CD4-positive, alpha-beta memory T cell (primary cell): Measurements from ENCODE around the gene KCNN1. TPM values are rescaled to one million over a fixed set of nuclear protein-coding genes. Genes with fewer than 3 reads are reported as not detected.

Experiments used
- CTCF ChIA-PET: fragments of 350-600 bp; sonication (Branson Sonifier 250); formaldehyde crosslinking; loops from one replicate; lab custom pipeline; 2021; ENCODE audit warnings: inconsistent platforms; ENCODE audit not compliant: partially characterized antibody; lab: Charles Lee
- POLR2A ChIA-PET: fragments of 350-600 bp; sonication (Branson Sonifier 250); formaldehyde crosslinking; loops from one replicate; lab custom pipeline; 2021; ENCODE audit not compliant: partially characterized antibody; lab: Charles Lee
- DNase-seq, 5 donors: peaks; one replicate each; pipeline versions ENCODE4 v3.0.0 to v3.0.0-alpha.2; 2020 to 2022; ENCODE audit warnings: mixed read lengths in 1 of 5
- H3K27ac ChIP-seq: one replicate; pipeline ENCODE4 v1.7.0; 2013; ENCODE audit warnings: low read depth, low read length
- H3K27me3 ChIP-seq: 2 replicates; pipeline ENCODE4 v1.7.0; 2013; ENCODE audit warnings: mild to moderate bottlenecking, low read length, moderate library complexity; ENCODE audit not compliant: insufficient read depth
- H3K36me3 ChIP-seq: 2 replicates; pipeline ENCODE4 v1.7.0; 2013; ENCODE audit warnings: mild to moderate bottlenecking, low read length, moderate library complexity; ENCODE audit not compliant: insufficient read depth
- H3K4me1 ChIP-seq: 2 replicates; pipeline ENCODE4 v1.7.0; 2013; ENCODE audit warnings: mild to moderate bottlenecking, low read length, moderate library complexity; ENCODE audit not compliant: insufficient read depth
- H3K4me3 ChIP-seq, 2 donors: one replicate each; pipeline ENCODE4 v1.7.0; 2013; ENCODE audit warnings: low read length in 2 of 2, mild to moderate bottlenecking in 1 of 2
- H3K9me3 ChIP-seq, 2 donors: one replicate each; pipeline ENCODE4 v1.7.0; 2013; ENCODE audit warnings: low read length in 2 of 2, control low read depth in 1 of 2; ENCODE audit not compliant: control insufficient read depth in 1 of 2
- H3K27ac Mint-ChIP-seq, 7 donors: one replicate each; pipeline ENCODE4 v1.8.0; 2020 to 2021; ENCODE audit warnings: mixed read lengths in 7 of 7, mild to moderate bottlenecking in 6 of 7, inconsistent platforms in 3 of 7, moderate library complexity in 3 of 7
- H3K27me3 Mint-ChIP-seq, 2 donors: one replicate each; pipeline ENCODE4 v1.8.0; 2020 to 2021; ENCODE audit warnings: mixed read lengths in 2 of 2
- H3K36me3 Mint-ChIP-seq, 2 donors: one replicate each; pipeline ENCODE4 v1.8.0; 2020 to 2021; ENCODE audit warnings: mixed read lengths in 2 of 2, inconsistent platforms in 1 of 2, mild to moderate bottlenecking in 1 of 2
- H3K4me1 Mint-ChIP-seq, 4 donors: one replicate each; pipeline ENCODE4 v1.8.0; 2020 to 2021; ENCODE audit warnings: mixed read lengths in 4 of 4, mild to moderate bottlenecking in 1 of 4
- H3K4me3 Mint-ChIP-seq, 8 donors: one replicate each; pipeline ENCODE4 v1.8.0; 2020 to 2021; ENCODE audit warnings: mixed read lengths in 8 of 8, mild to moderate bottlenecking in 7 of 8, moderate library complexity in 6 of 8, inconsistent platforms in 3 of 8
- H3K9me3 Mint-ChIP-seq, 8 donors: one replicate each; pipeline ENCODE4 v1.8.0; 2020 to 2021; ENCODE audit warnings: mixed read lengths in 8 of 8, mild to moderate bottlenecking in 5 of 8, inconsistent platforms in 3 of 8, moderate library complexity in 1 of 8
- intact Hi-C: fragments of 100-400 bp; cut with micrococcal nuclease; formaldehyde crosslinking; loops from one replicate; pipeline ENCODE4 v1.15.1; 2023
- polyA plus RNA-seq, 2 donors: library from polyadenylated mRNA; unstranded; fragments of 300-500 nt; fragmentation: Illumina TruSeq; gene quantifications; one replicate each; pipeline ENCODE4 v1.2.3, GENCODE V29; 2021
- total RNA-seq, 2 experiments: library from RNA; stranded (reverse); gene quantifications; one replicate each; pipeline ENCODE4 v1.2.3, GENCODE V29; 2021

The KCNN1 gene
- total and polyA plus RNA-seq, 4 experiments from 2014 or later: not detected

DNA sequence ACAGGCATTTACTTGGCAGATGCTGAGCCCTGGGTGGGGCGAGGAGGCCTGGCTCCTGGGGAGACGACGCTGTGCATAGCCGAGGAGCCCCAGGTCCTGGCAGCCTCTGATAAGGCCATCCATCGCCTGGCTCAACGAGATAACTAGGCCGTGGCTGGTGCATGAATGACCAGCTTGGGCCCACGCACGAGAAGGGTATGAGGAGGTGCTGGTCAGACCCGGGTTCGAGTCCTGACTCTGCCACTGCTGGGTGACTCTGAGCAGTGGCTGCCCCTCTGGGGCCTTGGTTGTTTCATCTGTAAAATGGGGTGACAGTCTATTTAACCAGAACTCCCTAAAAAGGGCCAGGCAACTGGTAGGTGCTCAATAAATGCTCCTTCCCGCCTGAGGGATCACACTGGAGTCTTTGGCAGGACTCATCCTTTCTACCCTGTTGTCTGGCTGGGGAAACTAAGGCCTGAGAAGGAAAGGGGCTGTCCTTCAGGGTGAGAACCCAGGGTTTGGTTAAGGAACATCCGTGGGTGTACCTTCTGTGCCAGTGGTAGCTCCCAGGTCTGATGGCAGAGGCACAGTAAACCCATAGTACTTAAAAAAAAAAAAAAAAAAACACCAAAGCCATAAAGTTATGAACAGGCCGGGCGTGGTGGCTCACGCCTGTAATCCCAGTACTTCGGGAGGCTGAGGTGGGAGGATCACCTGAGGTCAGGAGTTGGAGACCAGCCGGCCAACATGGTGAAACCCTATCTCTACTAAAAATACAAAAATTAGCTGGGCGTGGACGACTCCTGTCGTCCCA is 33.0 kb downstream of the KCNN1 start:
- H3K27ac Mint-ChIP-seq: peak overlapping the region; percentile 93 to 100 (median 100)
- POLR2A ChIA-PET: interaction anchor here (0.7 to 5.2 kb wide), 26 partner anchors 8 to 326 kb away, joined by 3 to 40 read pairs (median 7); partner anchors contain the start of genes ARRDC2, CCDC124, IL12RB1 and JUND
- intact Hi-C loops: loop anchor here (2.0 to 10.0 kb wide), 3 partner anchors 67 to 415 kb away; partner anchors contain the start of genes CCDC124, SLC5A5 and SSBP4
- no peaks in the 10 kb centered on the region for H3K27me3 ChIP-seq
- H3K4me1 ChIP-seq: peaks cover 33% of the 10 kb centered on the region
- H3K36me3 ChIP-seq: no peaks in the 10 kb centered on the region
- peak overlapping the region; percentile 82 to 96 (median 89) for H3K4me3 Mint-ChIP-seq
- CTCF ChIA-PET: interaction anchor here (0.5 to 11.6 kb wide), 6 partner anchors 17 to 237 kb away, joined by 3 to 402 read pairs (median 4); partner anchors contain the start of genes CCDC124 and RPL18A
- peaks cover 0 to 9% of the 10 kb centered on the region in 2 donors for H3K36me3 Mint-ChIP-seq
- H3K4me1 Mint-ChIP-seq: peaks cover 10 to 40% (median 24%) of the 10 kb centered on the region in 4 donors
- no peak for DNase-seq
- no peak overlapping the region for H3K4me3 ChIP-seq
- no peaks in the 10 kb centered on the region for H3K9me3 ChIP-seq
- no peaks in the 10 kb centered on the region for H3K27me3 Mint-ChIP-seq
- peak overlapping the region; percentile 88 for H3K27ac ChIP-seq
- no peaks in the 10 kb centered on the region for H3K9me3 Mint-ChIP-seq

DNA sequence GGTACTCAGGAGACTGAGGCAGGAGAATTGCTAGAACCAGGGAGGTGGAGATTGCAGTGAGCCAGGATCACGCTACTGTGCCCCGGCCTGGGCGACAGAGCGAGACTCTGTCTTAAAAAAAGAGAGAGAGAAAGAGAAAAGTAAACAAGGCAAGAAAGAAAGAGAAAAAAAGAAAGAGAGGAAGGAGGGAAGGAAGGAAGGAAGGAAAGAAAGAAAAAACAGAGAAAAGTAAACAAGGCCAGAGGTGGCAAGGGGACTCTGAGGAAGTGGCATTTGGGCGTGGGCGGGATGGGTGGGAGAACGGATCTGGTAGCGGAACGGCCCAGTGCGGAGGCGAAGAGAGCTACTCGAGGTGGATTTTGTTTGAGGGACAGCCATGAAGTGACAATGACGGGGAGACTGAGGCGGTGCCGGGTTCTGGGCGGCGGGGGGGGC is 33.6 kb downstream of the KCNN1 start:
- peaks cover 33% of the 10 kb centered on the region for H3K4me1 ChIP-seq
- DNase-seq: no peak
- Mint-ChIP-seq H3K9me3 (no peaks in the 10 kb centered on the region), H3K27ac (peak overlapping the region; percentile 93 to 100 (median 100)), H3K27me3 (no peaks in the 10 kb centered on the region), H3K4me3 (peak overlapping the region; percentile 82 to 96 (median 89)), H3K36me3 (peaks cover 0 to 9% of the 10 kb centered on the region in 2 donors), H3K4me1 (peaks cover 10 to 40% (median 24%) of the 10 kb centered on the region in 4 donors)
- CTCF ChIA-PET: interaction anchor here (1.4 to 11.6 kb wide), 3 partner anchors 60 to 141 kb away, joined by 4 to 402 read pairs (median 5); partner anchors contain the start of genes CCDC124 and RPL18A
- no peaks in the 10 kb centered on the region for H3K27me3 ChIP-seq
- no peaks in the 10 kb centered on the region for H3K9me3 ChIP-seq
- peak overlapping the region in 1 of 2 donors; percentile 86 for H3K4me3 ChIP-seq
- H3K36me3 ChIP-seq: no peaks in the 10 kb centered on the region
- POLR2A ChIA-PET: interaction anchor here (0.7 to 5.2 kb wide), 33 partner anchors 10 to 428 kb away, joined by 3 to 40 read pairs (median 6); partner anchors contain the start of genes CCDC124, IL12RB1, JAK3 and JUND
- intact Hi-C loops: loop anchor here (2.0 to 10.0 kb wide), 3 partner anchors 68 to 414 kb away; partner anchors contain the start of genes CCDC124, SLC5A5 and SSBP4
- peak overlapping the region; percentile 88 for H3K27ac ChIP-seq

DNA sequence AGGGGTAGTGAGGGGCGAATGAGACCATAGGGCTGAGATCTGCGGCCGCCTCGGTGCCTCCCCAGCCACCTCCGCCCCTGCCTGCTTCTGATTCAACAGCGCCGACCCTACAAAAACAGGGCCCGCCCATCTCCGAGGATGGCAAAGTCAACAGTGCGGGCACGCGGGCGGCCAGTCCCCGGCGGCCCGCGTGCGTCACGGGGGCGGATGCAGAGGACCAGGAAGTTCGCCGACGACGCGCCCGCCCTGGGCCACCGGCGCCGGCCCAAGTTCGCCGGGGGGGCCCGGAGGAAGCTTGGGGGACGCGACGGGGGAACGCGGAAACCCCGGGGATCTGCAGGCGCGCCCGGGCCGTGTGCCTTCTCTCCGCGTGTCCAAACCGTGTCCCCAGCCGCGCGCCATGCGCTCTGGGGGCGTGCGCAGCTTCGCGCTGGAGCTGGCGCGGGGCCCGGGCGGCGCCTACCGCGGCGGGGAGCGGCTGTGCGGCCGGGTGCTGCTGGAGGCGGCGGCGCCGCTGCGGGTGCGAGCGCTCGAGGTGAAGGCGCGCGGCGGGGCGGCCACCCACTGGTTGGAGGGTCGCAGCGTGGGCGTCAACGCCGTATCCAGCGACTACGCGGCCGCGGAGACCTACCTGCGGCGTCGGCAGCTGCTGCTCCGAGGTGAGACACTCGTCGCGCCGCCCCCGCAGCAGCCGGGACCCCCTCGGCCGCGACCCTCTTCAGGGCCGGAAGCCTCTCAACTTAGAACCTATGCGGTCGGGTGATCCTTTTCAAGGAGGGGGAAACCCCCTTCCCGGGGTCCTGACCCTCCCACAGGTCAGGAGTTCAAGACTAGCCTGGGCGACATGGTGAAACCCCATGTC is 34.2 kb downstream of the KCNN1 start:
- POLR2A ChIA-PET: interaction anchor here (0.7 to 5.2 kb wide), 36 partner anchors 9 to 875 kb away, joined by 3 to 40 read pairs (median 6); partner anchors contain the start of genes CCDC124, IL12RB1, JAK3 and JUND
- Histone ChIP-seq H3K4me3 (peak overlapping the region; percentile 76 to 86), H3K36me3 (no peaks in the 10 kb centered on the region), H3K4me1 (peaks cover 33% of the 10 kb centered on the region), H3K27ac (peak overlapping the region; percentile 88), H3K9me3 (no peaks in the 10 kb centered on the region), H3K27me3 (no peaks in the 10 kb centered on the region)
- Mint-ChIP-seq H3K4me1 (peaks cover 10 to 40% (median 24%) of the 10 kb centered on the region in 4 donors), H3K36me3 (peaks cover 0 to 9% of the 10 kb centered on the region in 2 donors), H3K27me3 (no peaks in the 10 kb centered on the region), H3K9me3 (no peaks in the 10 kb centered on the region), H3K27ac (peak overlapping the region; percentile 93 to 100 (median 100)), H3K4me3 (peak overlapping the region; percentile 88 to 96 (median 92))
- intact Hi-C loops: loop anchor here (1.0 to 10.0 kb wide), 5 partner anchors 54 to 414 kb away; partner anchors contain the start of genes CCDC124, RPL18A, SLC5A5 and SSBP4
- DNase-seq: peak; percentile 96 to 98 (median 97)
- CTCF ChIA-PET: interaction anchor here (0.6 to 11.6 kb wide), 6 partner anchors 44 to 1606 kb away, joined by 3 to 402 read pairs (median 4); partner anchors contain the start of genes CCDC124 and RPL18A

- Histone ChIP-seq H3K27me3 (no peaks in the 10 kb centered on the region), H3K4me3 (peak overlapping the region; percentile 76 to 86), H3K36me3 (no peaks in the 10 kb centered on the region), H3K4me1 (peaks cover 35% of the 10 kb centered on the region), H3K9me3 (no peaks in the 10 kb centered on the region), H3K27ac (peak overlapping the region; percentile 88)
- POLR2A ChIA-PET: interaction anchor here (0.7 to 5.2 kb wide), 26 partner anchors 8 to 876 kb away, joined by 3 to 40 read pairs (median 8); partner anchors contain the start of genes CCDC124, JAK3, JUND and MPV17L2
- CTCF ChIA-PET: interaction anchor here (1.3 to 11.6 kb wide), 4 partner anchors 8 to 61 kb away, joined by 3 to 402 read pairs (median 14); partner anchors contain the start of gene CCDC124
- peaks cover 2 to 12% of the 10 kb centered on the region in 2 donors for H3K36me3 Mint-ChIP-seq
- peaks cover 11 to 44% (median 24%) of the 10 kb centered on the region in 4 donors for H3K4me1 Mint-ChIP-seq
- no peaks in the 10 kb centered on the region for H3K9me3 Mint-ChIP-seq
- peak overlapping the region; percentile 88 to 96 (median 92) for H3K4me3 Mint-ChIP-seq
- intact Hi-C loops: loop anchor here (1.0 to 10.0 kb wide), 5 partner anchors 55 to 413 kb away; partner anchors contain the start of genes CCDC124, RPL18A, SLC5A5 and SSBP4
- DNase-seq: no peak
- peak overlapping the region; percentile 93 to 98 (median 96) for H3K27ac Mint-ChIP-seq
- H3K27me3 Mint-ChIP-seq: no peaks in the 10 kb centered on the region
These were observed 35.0 kb downstream of the KCNN1 start for GRCh38 chr19:18001777-18002345.

GRCh38 chr19:18002347-18002850 is 35.5 kb downstream of the KCNN1 start:
- no peaks in the 10 kb centered on the region for H3K27me3 ChIP-seq
- Mint-ChIP-seq H3K4me1 (peaks cover 14 to 45% (median 27%) of the 10 kb centered on the region in 4 donors), H3K27ac (peak overlapping the region; percentile 77 to 98 (median 93)), H3K36me3 (peaks cover 4 to 16% of the 10 kb centered on the region in 2 donors), H3K9me3 (no peaks in the 10 kb centered on the region), H3K4me3 (peak overlapping the region; percentile 88 to 96 (median 92)), H3K27me3 (no peaks in the 10 kb centered on the region)
- intact Hi-C loops: loop anchor here (5.0 to 10.0 kb wide), 2 partner anchors 130 to 412 kb away; partner anchors contain the start of genes SLC5A5 and SSBP4
- H3K4me1 ChIP-seq: peaks cover 38% of the 10 kb centered on the region
- peak overlapping the region; percentile 76 to 86 for H3K4me3 ChIP-seq
- peak overlapping the region; percentile 88 for H3K27ac ChIP-seq
- DNase-seq: no peak
- no peaks in the 10 kb centered on the region for H3K36me3 ChIP-seq
- POLR2A ChIA-PET: interaction anchor here (0.9 to 5.2 kb wide), 12 partner anchors 8 to 278 kb away, joined by 3 to 40 read pairs (median 12); partner anchors contain the start of genes PIK3R2 and RPL18A
- no peaks in the 10 kb centered on the region for H3K9me3 ChIP-seq
- CTCF ChIA-PET: interaction anchor here (0.8 to 11.6 kb wide), 6 partner anchors 8 to 158 kb away, joined by 3 to 402 read pairs (median 5); partner anchors contain the start of gene CCDC124
